HG03571 (cell line): ENCODE measurements around the gene SULT2B1.

Experiments used
- ATAC-seq: cut with Tn5 transposase; IDR thresholded peaks from one replicate; pipeline ENCODE4 v1.9.1; 2021; ENCODE audit not compliant: unreplicated experiment

Gene SULT2B1

DNA sequence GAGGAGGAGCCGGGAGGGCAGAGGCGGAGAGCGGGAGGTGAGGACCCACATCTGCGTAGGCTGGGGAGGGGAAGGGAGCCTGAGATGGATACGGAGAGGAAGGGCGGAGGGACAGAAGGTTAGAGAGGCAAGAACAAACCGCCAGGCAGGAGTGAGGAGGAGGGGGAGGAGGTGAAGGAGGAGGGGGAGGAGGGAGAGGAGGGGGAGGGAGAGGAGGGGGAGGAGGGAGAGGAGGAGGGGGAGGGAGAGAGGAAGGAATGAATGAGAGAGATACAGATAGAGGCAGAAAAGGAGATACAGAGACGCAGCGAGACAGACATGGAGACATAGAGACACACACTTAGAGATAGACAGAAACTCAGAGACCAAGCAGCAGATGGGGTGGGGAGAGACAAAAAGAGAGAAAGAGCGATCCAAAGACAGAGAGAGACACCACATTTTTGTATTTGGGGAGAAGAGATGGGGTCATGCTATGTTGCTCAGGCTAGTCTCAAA lies 94.8 kb downstream of the SULT2B1 start:
- ATAC-seq, result no peak

DNA sequence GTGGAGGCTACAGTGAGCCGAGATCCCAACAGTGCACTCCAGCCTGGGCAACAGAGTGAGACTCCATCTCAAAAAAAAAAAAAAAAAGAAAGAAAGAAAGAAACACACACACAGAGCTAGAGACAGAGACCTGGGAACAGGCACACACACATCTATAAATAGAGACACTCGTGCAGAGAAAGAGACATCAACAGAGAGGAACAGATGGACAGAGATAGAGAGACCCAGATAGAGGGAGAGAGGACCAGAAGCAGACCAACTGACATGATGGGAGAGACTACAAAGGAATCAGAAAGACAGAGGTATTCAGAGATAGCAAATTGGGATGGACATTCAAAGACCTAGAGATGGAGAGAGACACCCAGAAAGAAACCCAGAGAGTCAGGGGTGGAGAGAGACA lies 96.2 kb downstream of the SULT2B1 start:
- no peak for ATAC-seq
